HT-29 (cell line): ENCODE data around the gene CREBBP. TPM values are rescaled to one million over a fixed set of nuclear protein-coding genes. Genes with fewer than 3 reads are reported as not detected.

Source experiments
- DNase-seq: peaks from one replicate; pipeline ENCODE4 v3.0.0-alpha.2; 2015; ENCODE audit warnings: low spot score
- total RNA-seq: library from RNA; depleted of rRNA; stranded (reverse); fragments of >200 nt; shearing (Covaris generic); gene quantifications from 2 replicates; pipeline ENCODE4 v1.2.3, GENCODE V29; 2014

The CREBBP gene
- total RNA-seq, 1 experiment from 2014 or later = 25.8 TPM

GRCh38 chr16:3879887-3880564, 487 bp downstream of the CREBBP start:
- peak; percentile 56 for DNase-seq

- DNase-seq = peak; percentile 60
Measured at GRCh38 chr16:3879258-3879886, 1.1 kb downstream of the CREBBP start.

GRCh38 chr16:3878610-3879009, 1.9 kb downstream of the CREBBP start:
- DNase-seq = no peak

GRCh38 chr16:3876695-3877094, 3.8 kb downstream of the CREBBP start:
- DNase-seq = no peak

GRCh38 chr16:3876160-3876559, 4.4 kb downstream of the CREBBP start:
- DNase-seq = no peak

GRCh38 chr16:3874794-3875692, 5.5 kb downstream of the CREBBP start:
- no peak for DNase-seq

GRCh38 chr16:3874242-3874641, 6.3 kb downstream of the CREBBP start:
- DNase-seq = no peak

- DNase-seq = no peak
Measured at GRCh38 chr16:3873482-3874173, 6.9 kb downstream of the CREBBP start.

- no peak for DNase-seq
Measured at GRCh38 chr16:3872216-3872895, 8.2 kb downstream of the CREBBP start.

- DNase-seq = no peak
Measured at GRCh38 chr16:3868967-3869366, 11.5 kb downstream of the CREBBP start.

- DNase-seq = no peak
Measured at GRCh38 chr16:3868556-3868955, 12.0 kb downstream of the CREBBP start.

- no peak for DNase-seq
Measured at GRCh38 chr16:3866703-3867431, 13.6 kb downstream of the CREBBP start.

- no peak for DNase-seq
Measured at GRCh38 chr16:3865241-3865640, 15.3 kb downstream of the CREBBP start.

GRCh38 chr16:3864562-3864961, 16.0 kb downstream of the CREBBP start:
- no peak for DNase-seq

GRCh38 chr16:3863587-3863986, 16.9 kb downstream of the CREBBP start:
- DNase-seq = no peak

- no peak for DNase-seq
Measured at GRCh38 chr16:3861808-3862451, 18.6 kb downstream of the CREBBP start.

- DNase-seq = no peak
Measured at GRCh38 chr16:3859889-3860288, 20.6 kb downstream of the CREBBP start.

- DNase-seq = no peak
Measured at GRCh38 chr16:3858801-3859200, 21.7 kb downstream of the CREBBP start.

- no peak for DNase-seq
Measured at GRCh38 chr16:3857189-3858043, 23.1 kb downstream of the CREBBP start.
